Hepatocyte (in vitro differentiated cells): ENCODE data around the gene SORCS2. TPM values are rescaled to one million over a fixed set of nuclear protein-coding genes. Genes with fewer than 3 reads are reported as not detected.

Source experiments
- microRNA-seq: library from miRNA; unstranded; fragments of <30 nt; microRNA quantifications from one replicate; pipeline ENCODE4, GENCODE V29; 2017
- polyA plus RNA-seq: library from polyadenylated mRNA; unstranded; fragments of >200 nt; fragmentation: Nextera tagmentation; extraction: Ambion mirVana; gene quantifications from 2 replicates; pipeline ENCODE4 v1.2.1, GENCODE V29; 2016
- small RNA-seq: library from RNA; depleted of rRNA; stranded (forward); fragments of <200 nt; gene quantifications from one replicate; pipeline ENCODE3, GENCODE V24; 2014
- total RNA-seq: library from RNA; depleted of rRNA; stranded (reverse); fragments of >200 nt; gene quantifications from 2 replicates; pipeline ENCODE4 v1.2.3, GENCODE V29; 2014

SORCS2 gene
- total and polyA plus RNA-seq, 2 experiments from 2014 or later, result 1.6 to 4.8 TPM

Small RNAs within 50 kb of the gene (microRNA-seq; reads per million reads assigned to microRNA genes)
- gene MIR4274 (not detected), gene MIR4798 (not detected)

Small RNAs within 50 kb of the gene (small RNA-seq; reads per million reads assigned to genes)
- gene MIR4274 (not detected), gene MIR4798 (not detected)

Other genes with a start within 250 kb of the SORCS2 start
- 15.4 and 18.5 TPM in 2 replicates for gene TADA2B, start 149.2 kb upstream of the SORCS2 start, total RNA-seq
- 18.2 and 20.1 TPM in 2 replicates for gene TADA2B, start 149.2 kb upstream of the SORCS2 start, polyA plus RNA-seq
- 28.3 and 35.5 TPM in 2 replicates for gene GRPEL1, start 124.5 kb upstream of the SORCS2 start, total RNA-seq
- gene GRPEL1, start 124.5 kb upstream of the SORCS2 start, polyA plus RNA-seq, result 53.9 and 56.5 TPM in 2 replicates
- gene PSAPL1, start 242.4 kb downstream of the SORCS2 start, total RNA-seq, result 4.3 and 5.8 TPM in 2 replicates
- 4.4 and 5.2 TPM in 2 replicates for gene PSAPL1, start 242.4 kb downstream of the SORCS2 start, polyA plus RNA-seq